NCI-H2107 treated with DMSO at 0.1 percent for 48 hours (cell line): ENCODE measurements around the gene MFSD8.
"Not testable (repeated sequence)": the region's sequence is repeated elsewhere in the genome, so short reads cannot be mapped to it uniquely, and the experiment has no call there.

ENCODE experiments used
- DNase-seq: peaks from one replicate; lab custom pipeline; 2025; ENCODE audit not compliant: unreplicated experiment; lab: John Stamatoyannopoulos, UW

Gene MFSD8

GRCh38 chr4:127965062-127965802 is at the start of gene MFSD8, which contains the start of gene ABHD18:
MFSD8 (minus strand) TSS chr4:127965173; CDS start chr4:127965133, 40 bp downstream.
ABHD18 (plus strand) TSS chr4:127965406; CDS start chr4:127982956, 17,550 bp downstream.
- DNase-seq = peak; percentile 87

DNA sequence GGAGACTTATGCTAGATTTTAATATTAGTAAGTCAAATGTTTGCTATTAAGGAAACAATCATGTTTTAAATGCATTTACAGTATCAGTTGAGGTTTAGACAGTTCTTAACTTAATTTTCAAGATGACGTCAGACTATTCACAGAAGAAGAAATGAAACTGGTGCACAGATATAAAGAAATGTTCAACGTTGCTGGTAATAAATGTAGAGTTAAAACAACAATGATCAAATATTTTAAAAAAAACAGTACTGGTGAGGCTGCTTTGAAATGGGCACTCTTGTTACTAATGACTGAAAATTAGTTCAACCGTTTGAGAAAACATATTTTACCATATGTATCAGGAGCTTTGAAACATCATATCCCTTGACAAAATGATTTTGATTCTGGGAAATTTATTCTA is 44.5 kb upstream of the MFSD8 start:
- no peak for DNase-seq

- DNase-seq = no peak
Observed at GRCh38 chr4:128006592-128006991, 41.6 kb upstream of the MFSD8 start.

GRCh38 chr4:127997534-127998388 is 32.8 kb upstream of the MFSD8 start:
- DNase-seq = no peak

- DNase-seq = not testable (repeated sequence)
Observed at GRCh38 chr4:127996521-127996920, 31.5 kb upstream of the MFSD8 start.

DNA sequence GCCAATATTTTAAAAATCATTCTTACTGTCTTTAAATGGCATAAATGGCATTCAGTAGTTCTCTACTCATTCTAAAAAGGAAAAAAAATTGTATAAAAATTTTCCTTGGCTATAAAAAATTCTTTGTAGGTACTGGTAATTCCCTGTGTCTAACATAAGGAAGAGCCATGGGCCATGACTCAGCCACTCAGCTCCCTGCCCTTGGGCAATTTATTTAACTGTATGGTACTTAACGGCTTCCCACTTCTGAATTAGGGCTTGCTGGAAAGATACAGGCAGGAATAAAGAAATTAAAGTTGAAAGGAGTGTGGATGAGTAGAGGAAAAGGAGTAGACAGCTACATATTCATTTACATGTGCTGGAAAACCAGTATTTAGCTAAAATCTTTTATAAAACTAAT is 30.8 kb upstream of the MFSD8 start:
- DNase-seq = no peak

DNA sequence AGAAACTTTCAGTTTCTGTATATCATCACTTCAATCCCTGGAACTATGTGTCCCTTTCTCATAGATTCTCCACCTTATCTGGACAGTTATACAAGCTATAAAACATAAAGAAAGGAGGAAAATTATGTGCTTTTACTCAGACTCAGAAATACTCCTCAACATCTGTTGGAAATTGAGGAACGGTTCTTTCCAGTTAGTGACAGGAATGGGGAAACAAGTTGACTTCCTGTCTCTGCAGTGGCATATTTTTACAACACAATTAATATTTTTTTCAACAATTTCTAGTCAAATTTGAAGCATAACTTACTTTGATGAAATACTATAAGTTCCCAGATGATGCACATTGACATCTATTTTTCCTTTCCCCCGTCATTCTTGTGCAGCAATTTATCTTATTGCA is 28.2 kb upstream of the MFSD8 start:
- no peak for DNase-seq

GRCh38 chr4:127988638-127989037 is 23.7 kb upstream of the MFSD8 start:
- no peak for DNase-seq

- DNase-seq = no peak
Observed at GRCh38 chr4:127985989-127986388, 21.0 kb upstream of the MFSD8 start.

DNA sequence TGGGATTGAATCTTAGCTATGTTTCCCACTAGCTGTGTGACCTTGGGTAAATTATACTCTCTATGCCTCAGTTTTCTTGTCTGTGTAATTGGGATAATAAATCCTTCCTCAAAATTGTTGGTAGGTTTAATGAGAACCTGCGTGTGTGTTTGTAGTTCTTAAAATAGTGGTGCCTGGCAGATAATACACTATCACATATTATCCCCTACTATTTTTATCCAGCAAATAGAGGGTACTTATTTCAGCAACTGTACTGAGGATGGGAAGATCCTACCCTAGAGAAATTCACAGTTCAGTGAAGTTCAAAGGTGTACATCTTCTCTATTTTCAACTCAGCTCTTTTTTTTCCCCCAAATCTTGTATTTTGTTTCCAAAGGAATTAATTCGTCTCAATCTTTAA is 17.5 kb upstream of the MFSD8 start:
- DNase-seq = no peak

DNA sequence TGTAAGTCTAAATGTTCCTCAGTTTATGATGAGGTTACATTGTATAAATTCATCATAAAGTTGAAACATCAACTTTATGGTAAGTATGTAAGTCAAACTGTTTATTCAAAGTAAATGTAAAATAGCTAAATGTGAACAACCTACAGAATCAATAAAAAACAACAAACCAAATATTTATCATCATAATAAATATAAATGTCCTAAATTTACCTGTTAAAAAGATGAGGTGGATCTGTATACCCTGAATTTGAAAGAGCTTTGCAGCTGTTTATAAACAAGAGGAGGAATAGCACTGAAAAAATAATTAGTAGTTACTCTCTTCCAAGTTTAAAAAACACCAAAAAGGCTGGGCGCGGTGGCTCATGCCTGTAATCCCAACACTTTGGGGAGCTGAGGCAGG is 14.0 kb upstream of the MFSD8 start:
- no peak for DNase-seq

GRCh38 chr4:127975121-127975770 is 10.3 kb upstream of the MFSD8 start:
- DNase-seq = no peak

GRCh38 chr4:127970925-127971324 is 6.0 kb upstream of the MFSD8 start:
- not testable (repeated sequence) for DNase-seq

- DNase-seq = no peak
Observed at GRCh38 chr4:127968586-127968985, 3.6 kb upstream of the MFSD8 start.

GRCh38 chr4:127967141-127967775 is 2.3 kb upstream of the MFSD8 start:
- DNase-seq = no peak

- DNase-seq = peak; percentile 16
Observed at GRCh38 chr4:127965803-127966175, 816 bp upstream of the MFSD8 start.

DNA sequence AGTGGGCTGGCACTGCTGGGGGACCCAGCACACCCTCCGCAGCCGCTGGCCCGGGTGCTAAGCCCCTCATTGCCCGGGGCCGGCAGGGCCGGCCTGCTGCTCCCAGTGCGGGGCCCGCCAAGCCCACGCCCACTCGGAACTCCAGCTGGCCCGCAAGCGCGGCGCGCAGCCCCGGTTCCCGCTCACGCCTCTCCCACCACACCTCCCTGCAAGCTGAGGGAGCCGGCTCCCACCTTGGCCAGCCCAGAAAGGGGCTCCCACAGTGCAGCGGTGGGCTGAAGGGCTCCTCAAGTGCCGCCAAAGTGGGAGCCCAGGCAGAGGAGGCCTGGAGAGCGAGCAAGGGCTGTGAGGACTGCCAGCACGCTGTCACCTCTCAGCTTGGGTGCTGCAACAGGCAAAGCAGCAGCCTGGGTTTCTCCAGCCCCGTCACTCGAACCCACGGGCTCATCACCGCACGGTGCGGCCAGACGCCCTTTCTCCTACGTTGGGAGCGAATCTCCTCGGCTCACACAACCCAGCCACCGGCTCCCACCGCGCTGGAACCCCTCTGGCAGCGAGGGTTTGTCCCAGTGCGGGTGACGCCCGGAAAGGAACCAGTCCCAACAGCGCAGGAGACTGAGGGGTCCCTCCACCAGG is 429 bp downstream of the MFSD8 start:
- DNase-seq = not testable (repeated sequence)

GRCh38 chr4:127963633-127964398 is 1.2 kb downstream of the MFSD8 start:
- not testable (repeated sequence) for DNase-seq

GRCh38 chr4:127959794-127960193 is 5.2 kb downstream of the MFSD8 start:
- DNase-seq = no peak

DNA sequence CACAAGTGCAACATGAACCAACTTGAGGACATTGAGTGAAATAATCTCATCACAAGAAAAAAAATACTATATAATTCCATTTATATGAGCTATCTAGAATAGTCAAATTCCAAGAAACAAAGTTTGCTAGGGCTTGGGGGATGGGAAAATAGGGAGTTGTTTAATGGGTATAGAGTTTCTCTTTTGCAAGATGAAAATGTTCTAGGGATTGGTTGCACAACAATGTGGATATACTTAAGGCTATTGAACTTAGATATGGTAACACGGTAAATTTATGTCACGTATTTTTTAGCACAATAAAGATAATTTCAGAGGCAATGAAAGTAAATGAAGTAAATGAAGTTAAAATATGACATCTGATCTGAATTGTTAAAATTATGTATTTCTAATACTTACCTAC is 7.9 kb downstream of the MFSD8 start:
- DNase-seq = no peak
